GM18526 (cell line): ENCODE results near the gene PRPF40B.

Experiments used
- POLR2A ChIP-seq: IDR thresholded peaks from 3 replicates; pipeline ENCODE4 v1.6.1; 2011; ENCODE audit not compliant: insufficient read length; ENCODE audit errors: extremely low read depth

Gene PRPF40B

GRCh38 chr12:49674318-49674981, 51.1 kb downstream of the PRPF40B start:
- TF ChIP-seq POLR2A, result no peak

GRCh38 chr12:49675137-49675536, 51.8 kb downstream of the PRPF40B start:
- TF ChIP-seq POLR2A, result no peak

DNA sequence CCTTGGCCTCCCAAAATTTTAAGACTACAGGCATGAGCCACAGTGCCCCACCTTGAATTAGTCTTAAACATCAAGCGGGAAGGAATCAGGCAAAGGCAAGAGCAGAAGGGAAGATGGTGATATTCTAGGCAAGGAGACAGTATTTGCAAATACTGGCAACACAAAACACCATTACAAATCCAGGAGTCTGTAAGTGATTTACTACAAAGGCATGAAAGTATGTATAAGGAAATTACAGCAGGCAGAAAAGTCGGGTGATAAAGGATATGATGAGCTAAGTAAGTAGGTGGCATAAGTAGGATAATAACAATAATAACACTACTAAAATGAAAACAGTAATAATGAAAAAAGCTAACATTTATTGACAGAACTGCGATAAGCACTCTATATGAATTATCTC, 55.4 kb downstream of the PRPF40B start:
- TF ChIP-seq POLR2A, result no peak

DNA sequence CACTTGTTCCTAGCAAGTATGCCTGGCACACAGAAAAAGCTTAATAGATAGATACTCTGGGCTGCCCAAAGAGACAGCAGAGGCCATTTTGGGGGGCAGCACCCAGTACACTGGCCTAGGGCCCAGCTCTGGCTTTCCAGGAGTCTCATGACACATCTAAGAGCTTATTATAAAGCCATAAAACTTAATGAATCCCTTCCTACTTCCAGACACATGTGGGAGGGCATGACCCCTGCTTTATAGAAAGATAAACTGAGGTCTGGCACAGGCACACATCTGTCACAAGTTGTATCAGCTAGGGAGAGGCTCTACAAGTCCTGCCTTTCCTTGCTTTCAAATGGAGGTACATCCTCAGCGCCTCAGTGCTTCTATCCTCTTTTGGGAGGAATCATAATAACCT, 56.7 kb downstream of the PRPF40B start:
- no peak for TF ChIP-seq POLR2A

DNA sequence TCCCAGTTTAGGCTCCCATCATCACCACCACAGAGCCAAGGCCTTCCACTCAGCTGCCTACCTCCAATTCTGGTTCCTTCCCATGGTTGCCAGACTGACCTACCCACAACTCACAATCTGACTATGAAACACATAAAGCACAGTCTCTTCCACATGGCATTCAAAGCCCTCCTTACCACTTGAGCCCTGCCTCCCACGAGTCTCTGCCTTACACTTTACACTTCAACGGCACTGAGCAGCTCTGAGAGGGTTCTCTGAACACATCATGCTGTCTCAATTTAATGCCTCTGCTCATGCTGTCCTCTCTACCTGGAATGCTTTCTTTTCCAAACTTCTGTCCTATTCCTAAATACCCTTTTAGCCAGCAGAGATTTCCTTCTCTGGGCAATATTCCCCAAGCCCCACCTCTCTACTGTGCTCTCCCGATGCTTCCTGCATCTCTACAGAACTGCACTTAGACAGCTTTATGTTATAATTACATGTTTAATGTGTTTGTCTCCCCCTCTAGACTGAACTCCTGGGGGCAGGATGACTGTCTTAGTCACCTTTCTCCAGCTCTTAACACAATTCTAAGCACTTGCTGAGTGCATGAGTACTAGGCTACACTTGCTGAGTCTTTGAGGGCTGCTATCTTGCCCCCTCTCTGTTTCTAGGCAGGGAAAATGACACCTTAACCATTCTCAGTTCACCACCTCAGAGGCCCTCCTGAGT, 60.4 kb downstream of the PRPF40B start:
- TF ChIP-seq POLR2A, result no peak

DNA sequence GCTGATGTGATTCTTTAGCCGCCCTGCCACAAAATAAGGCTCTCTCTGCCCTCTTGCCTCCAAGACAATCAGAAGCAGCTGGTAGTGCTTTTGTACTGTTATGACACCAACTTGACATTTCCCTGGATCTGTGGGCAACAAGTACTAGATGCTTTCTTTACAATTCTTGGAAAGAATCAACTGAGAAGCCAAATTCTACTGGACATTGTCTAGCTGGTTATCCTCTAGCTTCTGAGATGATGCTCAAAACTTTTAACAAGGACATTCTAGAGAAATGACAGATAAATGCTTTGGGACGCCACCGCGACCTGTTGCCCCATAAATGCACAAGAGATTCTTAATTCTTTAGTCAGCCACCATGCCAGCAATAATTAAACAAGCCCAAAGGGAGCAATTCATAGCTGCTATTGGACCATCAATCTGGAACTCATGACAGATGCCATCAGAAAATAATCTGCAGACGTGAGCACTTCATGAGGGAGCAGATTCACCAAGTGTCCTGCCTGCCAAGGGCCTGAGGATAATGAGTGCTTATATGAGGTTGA, 61.0 kb downstream of the PRPF40B start:
- no peak for TF ChIP-seq POLR2A

GRCh38 chr12:49687941-49688340, 64.6 kb downstream of the PRPF40B start:
- no peak for TF ChIP-seq POLR2A

DNA sequence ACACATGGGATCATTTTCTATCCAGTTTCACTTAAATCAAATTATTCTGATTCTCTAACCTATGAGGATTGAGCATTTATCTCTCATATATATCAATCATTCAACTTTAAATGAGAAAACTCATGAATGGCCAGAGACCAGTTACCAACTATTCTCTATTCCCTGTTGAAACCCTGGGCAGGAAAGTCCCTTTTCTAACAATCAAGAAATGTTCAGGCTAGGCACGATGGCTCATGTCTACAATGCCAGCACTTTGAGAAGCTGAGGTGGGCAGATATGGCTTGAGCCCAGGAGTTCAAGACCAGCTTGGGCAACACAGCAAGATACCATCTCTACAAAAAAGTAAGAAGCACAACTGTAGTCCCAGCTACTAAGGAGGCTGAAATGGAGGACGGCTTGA, 65.9 kb downstream of the PRPF40B start:
- no peak for TF ChIP-seq POLR2A

- TF ChIP-seq POLR2A, result no peak
Observed at GRCh38 chr12:49689785-49690184, 66.4 kb downstream of the PRPF40B start.

DNA sequence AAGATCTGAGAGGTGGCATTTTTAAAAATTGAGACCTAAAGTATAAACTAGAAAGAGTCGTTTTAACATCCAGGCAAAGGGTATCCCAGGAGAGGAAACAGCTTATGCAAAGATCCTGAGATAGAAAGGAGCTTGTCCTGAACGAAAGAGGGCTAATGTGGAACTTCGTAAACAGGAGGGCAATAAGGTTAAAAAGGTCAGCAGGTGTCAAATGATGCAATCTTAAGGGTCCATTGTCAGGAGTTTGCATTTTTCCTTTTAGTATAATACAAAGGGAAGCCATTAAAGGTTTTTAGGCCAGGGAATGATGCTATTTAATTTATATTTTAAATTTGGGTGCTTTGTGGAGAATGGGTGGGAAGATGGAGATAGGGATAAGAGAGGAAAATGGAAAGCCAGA, 69.5 kb downstream of the PRPF40B start:
- TF ChIP-seq POLR2A, result no peak

GRCh38 chr12:49693931-49694444, 70.6 kb downstream of the PRPF40B start:
- TF ChIP-seq POLR2A, result no peak
